K562 (cell line): ENCODE results near the gene MAGEL2. TPM values are rescaled to one million over a fixed set of nuclear protein-coding genes. Genes with fewer than 3 reads are reported as not detected.

Experiments
- ATAC-seq: fragments of 200-7000 bp; cut with Tn5 transposase; 3 replicates; pipeline ENCODE4 v1.9.1; 2020; ENCODE audit warnings: moderate library complexity
- BruUV-seq: library from RNA; stranded (reverse); fragments of 400-500 nt; replicated peaks from 2 replicates; lab custom pipeline; 2021; lab: Mats Ljungman, UMichigan
- CTCF ChIA-PET: fragments of 300-600 bp; formaldehyde crosslinking; extraction: SDS; loops from one replicate; lab custom pipeline; 2021; ENCODE audit warnings: low intra/inter-chr PET ratio; lab: Yijun Ruan, JAX
- POLR2A ChIA-PET: fragments of 300-600, 350-650 bp; sonication (Branson Sonifier 250); formaldehyde crosslinking; extraction: SDS; loops from one replicate; lab custom pipeline; 2021; ENCODE audit warnings: antibody characterized with exemption, inconsistent platforms; lab: Yijun Ruan, JAX
- DNase-seq, 4 experiments: peaks; one replicate each; pipeline versions ENCODE4 v3.0.0 to v3.0.0-alpha.2; 2011 to 2018; ENCODE audit warnings: low spot score in 3 of 4, mixed read lengths in 3 of 4; ENCODE audit errors: extremely low read depth in 1 of 4
- FAIRE-seq: peaks from 2 replicates; lab custom pipeline; 2011; peaks lifted over from hg19 to GRCh38; lab: Jason Lieb, UNC
- H2AFZ ChIP-seq: 2 replicates; pipeline ENCODE4 v1.6.0; 2011; ENCODE audit warnings: low read depth, low read length, control low read depth, inconsistent platforms
- H3K27ac ChIP-seq: fragments of 200-600 bp; 3 replicates; pipeline ENCODE4 v1.8.0; 2011; ENCODE audit warnings: low read depth, mild to moderate bottlenecking, control low read depth, inconsistent platforms, low read length, moderate library complexity, mixed read lengths; ENCODE audit errors: extremely low read depth
- H3K27me3 ChIP-seq, 2 experiments: fragments of 300-600 bp in 1 of 2; 2 replicates in 1 of 2; 3 replicates in 1 of 2; pipeline versions ENCODE4 v1.6.0 to v1.8.0; 2011; ENCODE audit warnings: inconsistent platforms in 2 of 2, low read length in 2 of 2, mild to moderate bottlenecking in 1 of 2, mixed read lengths in 1 of 2, moderate library complexity in 1 of 2; ENCODE audit not compliant: control insufficient read depth in 2 of 2, insufficient read depth in 2 of 2
- H3K36me3 ChIP-seq: fragments of 300-600 bp; 3 replicates; pipeline ENCODE4 v1.8.0; 2011; ENCODE audit warnings: mild to moderate bottlenecking, low read length, inconsistent platforms; ENCODE audit not compliant: control insufficient read depth, insufficient read depth
- H3K4me1 ChIP-seq, 2 experiments: fragments of 200-600 bp in 1 of 2; replicated peaks in 1 of 2; 2 replicates in 1 of 2; 3 replicates in 1 of 2; pipeline versions ENCODE4 v1.5.1 to v1.8.0; 2011; ENCODE audit warnings: inconsistent platforms in 2 of 2, low read length in 2 of 2, mild to moderate bottlenecking in 1 of 2, mixed read lengths in 1 of 2, moderate library complexity in 1 of 2; ENCODE audit not compliant: control insufficient read depth in 2 of 2, insufficient read depth in 2 of 2
- H3K4me2 ChIP-seq: 2 replicates; pipeline ENCODE4 v1.6.1; 2011; ENCODE audit warnings: low read length, control low read depth, inconsistent platforms, mixed read lengths; ENCODE audit not compliant: insufficient read depth
- H3K4me3 ChIP-seq: fragments of 200-600 bp; sonication (generic), shearing (Covaris generic); 2 replicates; pipeline ENCODE4 v1.5.1; 2016; ENCODE audit warnings: control low read depth, inconsistent platforms
- H3K79me2 ChIP-seq: fragments of 200-600 bp; 3 replicates; pipeline ENCODE4 v1.8.0; 2011; ENCODE audit warnings: low read length, inconsistent platforms; ENCODE audit not compliant: control insufficient read depth, insufficient read depth
- H3K9ac ChIP-seq, 2 experiments: 2 replicates each; pipeline versions ENCODE4 v1.6.0 to v1.6.1; 2011; ENCODE audit warnings: low read depth in 2 of 2, low read length in 2 of 2, control low read depth in 1 of 2, inconsistent platforms in 1 of 2, mild to moderate bottlenecking in 1 of 2, mixed read lengths in 1 of 2; ENCODE audit not compliant: insufficient read depth in 1 of 2
- H3K9me1 ChIP-seq: one replicate; pipeline ENCODE4 v1.6.0; 2011; ENCODE audit warnings: inconsistent platforms, mild to moderate bottlenecking, low read length, moderate library complexity; ENCODE audit not compliant: control insufficient read depth, insufficient read depth
- H3K9me3 ChIP-seq: replicated peaks from 2 replicates; pipeline ENCODE4 v1.5.1; 2011; ENCODE audit warnings: low read depth, low read length, inconsistent platforms; ENCODE audit not compliant: control insufficient read depth, insufficient read depth
- H4K20me1 ChIP-seq: replicated peaks from 2 replicates; pipeline ENCODE4 v1.6.1; 2011; ENCODE audit warnings: low read length, inconsistent platforms, mixed read lengths; ENCODE audit not compliant: control insufficient read depth, insufficient read depth
- CEBPB ChIP-seq: fragments of 450-650 bp; IDR thresholded peaks from 2 replicates; pipeline ENCODE4 v1.6.1; 2016; ENCODE audit warnings: missing genetic modification characterization, missing compliant biosample characterization
- CEBPG ChIP-seq, 3 experiments: fragments of 200-800 bp in 1 of 3; sonication (Bioruptor generic) in 1 of 3; sonication (generic) in 1 of 3; formaldehyde crosslinking in 1 of 3; IDR thresholded peaks in 2 of 3; conservative IDR thresholded peaks in 1 of 3; 2 replicates each; pipeline versions ENCODE4 v1.6.1 to v1.8.0; 2016 to 2022; ENCODE audit warnings: missing compliant biosample characterization in 2 of 3, missing genetic modification characterization in 2 of 3, mild to moderate bottlenecking in 1 of 3, missing genetic modification reagents in 1 of 3
- DACH1 ChIP-seq: fragments of 450-650 bp; IDR thresholded peaks from 2 replicates; pipeline ENCODE4 v1.6.1; 2018; ENCODE audit not compliant: partially characterized antibody
- GTF2E2 ChIP-seq: fragments of 200-800 bp; sonication (Bioruptor generic); IDR thresholded peaks from 2 replicates; pipeline ENCODE4 v1.6.1; 2016; ENCODE audit warnings: missing genetic modification characterization, missing compliant biosample characterization
- NR2C2 ChIP-seq, 2 experiments: fragments of 200-800 bp in 1 of 2; sonication (Bioruptor generic) in 1 of 2; sonication (generic) in 1 of 2; formaldehyde crosslinking in 1 of 2; IDR thresholded peaks; 2 replicates each; pipeline versions ENCODE4 v1.6.1 to v1.8.0; 2016 to 2022; ENCODE audit warnings: mild to moderate bottlenecking in 1 of 2, missing compliant biosample characterization in 1 of 2, missing genetic modification characterization in 1 of 2, missing genetic modification reagents in 1 of 2
- NR3C1 ChIP-seq: sonication (generic); formaldehyde crosslinking; IDR thresholded peaks from 2 replicates; pipeline ENCODE4 v1.8.1; 2022; ENCODE audit warnings: missing genetic modification reagents
- ZNF347 ChIP-seq: fragments of 450-650 bp; formaldehyde crosslinking; IDR thresholded peaks from 2 replicates; pipeline ENCODE4 v1.4.0; 2020; ENCODE audit warnings: low read depth, mild to moderate bottlenecking, moderate library complexity
- WGBS: fragments of 100-300 bp; shearing (Covaris generic); methylation state at CpG from one replicate; pipeline ENCODE4 v1.1.6; 2016; ENCODE audit warnings: low coverage, mixed read lengths; ENCODE audit not compliant: insufficient coverage; ENCODE audit errors: missing lambda C conversion rate; 5-methylcytosine and 5-hydroxymethylcytosine counted together
- in situ Hi-C: fragments of 300-500 bp; cut with MboI; formaldehyde crosslinking; loops from 4 replicates; pipeline ENCODE4 v1.15.0; 2018; ENCODE audit warnings: inconsistent platforms, mixed read lengths
- intact Hi-C: fragments of 100-400 bp; cut with micrococcal nuclease; formaldehyde crosslinking; loops from 2 replicates; pipeline ENCODE4 v1.14.2; 2022
- polyA plus RNA-seq, 8 experiments: library from polyadenylated mRNA; depleted of rRNA in 4 of 8; stranded (reverse) in 5 of 8; unstranded in 3 of 8; fragments of >200 nt; fragmentation: Nextera tagmentation in 2 of 8; fragmentation: Illumina TruSeq in 1 of 8; extraction: Ambion mirVana in 2 of 8; extraction: Trizol in 1 of 8; gene quantifications; 2 replicates each; pipeline versions ENCODE4 v1.2.1 to v1.2.3, GENCODE V29; 2011 to 2014; ENCODE audit warnings: inconsistent platforms in 1 of 8, missing spikeins in 1 of 8
- total RNA-seq, 7 experiments: library from RNA; depleted of rRNA in 6 of 7; stranded (reverse); fragments of >200 nt in 6 of 7; fragmentation: Illumina TruSeq in 2 of 7; extraction: Trizol in 2 of 7; gene quantifications; 2 replicates each; pipeline versions ENCODE4 v1.2.1 to v1.2.3, GENCODE V29; 2011 to 2021; ENCODE audit warnings: low replicate concordance in 1 of 7
- TF ChIP-seq, protein P1 (sequence below): sonication (generic); formaldehyde crosslinking; IDR thresholded peaks from 2 replicates; pipeline ENCODE4 v1.8.0; 2022; ENCODE audit warnings: mild to moderate bottlenecking, missing genetic modification reagents
- TF ChIP-seq, protein P2 (sequence below): fragments of 450-650 bp; IDR thresholded peaks from 2 replicates; pipeline ENCODE4 v1.6.1; 2016; ENCODE audit warnings: low read depth, mild to moderate bottlenecking, moderate library complexity

MAGEL2 gene
- total and polyA plus RNA-seq, 9 of the 15 experiments (the other 6 are each of a cell fraction or from before 2014, with no cell fraction given), result not detected

DNA sequence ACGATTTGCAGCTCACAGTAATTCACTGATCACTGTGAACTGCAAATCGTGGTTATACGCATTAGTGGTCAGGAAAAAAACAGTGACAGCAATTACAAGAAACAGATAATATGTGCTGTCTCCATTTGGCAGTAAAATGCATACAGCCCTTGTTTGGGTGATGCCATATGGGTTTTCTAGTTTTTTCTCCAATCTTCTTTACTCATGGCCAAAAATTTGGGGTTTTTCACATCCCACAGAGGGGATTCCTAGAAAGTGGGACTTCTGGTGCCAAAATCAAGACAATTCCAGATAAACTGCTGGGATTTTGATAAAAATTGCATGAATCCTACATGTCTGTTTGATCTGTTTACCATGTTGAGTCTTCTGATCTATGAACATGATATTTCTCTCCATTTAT lies 23.8 kb upstream of the MAGEL2 start (continued):
- TF ChIP-seq, protein P1, sequence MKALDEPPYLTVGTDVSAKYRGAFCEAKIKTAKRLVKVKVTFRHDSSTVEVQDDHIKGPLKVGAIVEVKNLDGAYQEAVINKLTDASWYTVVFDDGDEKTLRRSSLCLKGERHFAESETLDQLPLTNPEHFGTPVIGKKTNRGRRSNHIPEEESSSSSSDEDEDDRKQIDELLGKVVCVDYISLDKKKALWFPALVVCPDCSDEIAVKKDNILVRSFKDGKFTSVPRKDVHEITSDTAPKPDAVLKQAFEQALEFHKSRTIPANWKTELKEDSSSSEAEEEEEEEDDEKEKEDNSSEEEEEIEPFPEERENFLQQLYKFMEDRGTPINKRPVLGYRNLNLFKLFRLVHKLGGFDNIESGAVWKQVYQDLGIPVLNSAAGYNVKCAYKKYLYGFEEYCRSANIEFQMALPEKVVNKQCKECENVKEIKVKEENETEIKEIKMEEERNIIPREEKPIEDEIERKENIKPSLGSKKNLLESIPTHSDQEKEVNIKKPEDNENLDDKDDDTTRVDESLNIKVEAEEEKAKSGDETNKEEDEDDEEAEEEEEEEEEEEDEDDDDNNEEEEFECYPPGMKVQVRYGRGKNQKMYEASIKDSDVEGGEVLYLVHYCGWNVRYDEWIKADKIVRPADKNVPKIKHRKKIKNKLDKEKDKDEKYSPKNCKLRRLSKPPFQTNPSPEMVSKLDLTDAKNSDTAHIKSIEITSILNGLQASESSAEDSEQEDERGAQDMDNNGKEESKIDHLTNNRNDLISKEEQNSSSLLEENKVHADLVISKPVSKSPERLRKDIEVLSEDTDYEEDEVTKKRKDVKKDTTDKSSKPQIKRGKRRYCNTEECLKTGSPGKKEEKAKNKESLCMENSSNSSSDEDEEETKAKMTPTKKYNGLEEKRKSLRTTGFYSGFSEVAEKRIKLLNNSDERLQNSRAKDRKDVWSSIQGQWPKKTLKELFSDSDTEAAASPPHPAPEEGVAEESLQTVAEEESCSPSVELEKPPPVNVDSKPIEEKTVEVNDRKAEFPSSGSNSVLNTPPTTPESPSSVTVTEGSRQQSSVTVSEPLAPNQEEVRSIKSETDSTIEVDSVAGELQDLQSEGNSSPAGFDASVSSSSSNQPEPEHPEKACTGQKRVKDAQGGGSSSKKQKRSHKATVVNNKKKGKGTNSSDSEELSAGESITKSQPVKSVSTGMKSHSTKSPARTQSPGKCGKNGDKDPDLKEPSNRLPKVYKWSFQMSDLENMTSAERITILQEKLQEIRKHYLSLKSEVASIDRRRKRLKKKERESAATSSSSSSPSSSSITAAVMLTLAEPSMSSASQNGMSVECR, result no peak
- TF ChIP-seq NR3C1 (no peak), ZNF347 (CRISPR knock-in tag) (no peak)

DNA sequence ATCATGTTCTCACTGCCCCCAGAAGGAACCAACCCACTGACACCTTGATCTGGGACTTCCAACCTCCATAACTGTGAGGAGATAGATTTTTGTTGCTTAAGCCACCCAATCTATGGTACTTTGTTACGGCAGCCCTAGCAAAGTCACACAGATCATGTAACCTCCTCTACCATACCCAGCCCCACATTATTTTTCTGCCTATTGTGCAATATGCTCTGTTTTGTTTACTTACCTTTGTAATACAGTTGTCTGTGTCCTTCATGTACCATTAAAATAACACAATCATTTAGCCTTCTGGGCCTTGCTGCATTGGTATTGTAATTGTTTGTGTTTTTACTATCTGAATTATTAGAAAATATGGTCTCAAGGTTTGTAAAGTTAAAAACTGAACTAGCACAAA lies 23.3 kb upstream of the MAGEL2 start:
- H3K27me3 ChIP-seq, result no peaks in the 10 kb centered on the region
- H3K9me1 ChIP-seq, result no peaks in the 10 kb centered on the region
- WGBS, result 0% methylated on average over 1 of the region's 1 CpG
- H3K4me3 ChIP-seq, result no peak overlapping the region
- H2AFZ ChIP-seq, result no peak overlapping the region
- ChIA-PET POLR2A (no interaction called here), CTCF (no interaction called here)
- DNase-seq, result no peak
- H3K9me3 ChIP-seq, result no peaks in the 10 kb centered on the region
- H3K79me2 ChIP-seq, result no peaks in the 10 kb centered on the region
- no peaks in the 10 kb centered on the region for H3K36me3 ChIP-seq
- no peak for FAIRE-seq
- TF ChIP-seq NR2C2 (CRISPR knock-in tag; IDR thresholded peaks at IDR 0.05) (no peak), NR2C2 (tag; IDR thresholded peaks at IDR 0.05) (no peak), CEBPB (peak; percentile 47; the same call in 1 of the 2 replicates), GTF2E2 (tag) (no peak), CEBPG (CRISPR knock-in tag; IDR thresholded peaks at IDR 0.05) (no peak), CEBPG (tag; conservative IDR thresholded peaks at IDR 0.05 in 1 of 2, IDR thresholded peaks at IDR 0.05 in 1 of 2) (peak in 1 of 2 experiments; percentile 55; a peak in 1 of 4 replicates), DACH1 (no peak)
- TF ChIP-seq, protein P2, sequence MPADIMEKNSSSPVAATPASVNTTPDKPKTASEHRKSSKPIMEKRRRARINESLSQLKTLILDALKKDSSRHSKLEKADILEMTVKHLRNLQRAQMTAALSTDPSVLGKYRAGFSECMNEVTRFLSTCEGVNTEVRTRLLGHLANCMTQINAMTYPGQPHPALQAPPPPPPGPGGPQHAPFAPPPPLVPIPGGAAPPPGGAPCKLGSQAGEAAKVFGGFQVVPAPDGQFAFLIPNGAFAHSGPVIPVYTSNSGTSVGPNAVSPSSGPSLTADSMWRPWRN, result no peak
- H3K4me2 ChIP-seq, result no peak overlapping the region
- no peak overlapping the region for H3K9ac ChIP-seq
- H3K4me1 ChIP-seq, result no peaks in the 10 kb centered on the region
- no peak for ATAC-seq
- in situ Hi-C loops, result no loop called here
- BruUV-seq, result no TSS peak
- intact Hi-C loops, result no loop called here
- no peaks in the 10 kb centered on the region for H4K20me1 ChIP-seq
- H3K27ac ChIP-seq, result no peak overlapping the region
